Activated CD4-positive, CD25-positive, alpha-beta regulatory T cell treated with anti-CD3 and anti-CD28 coated beads, Interleukin-2, amount 50 U/mL, for 24 hours (primary cell): ENCODE results near the gene LNX2.
A peak's percentile ranks its signal among the peaks of the same experiment; 100 is the strongest.

ENCODE experiments used
- ATAC-seq, 2 donors: fragments of 150-1000 bp; cut with Tn5 transposase; one replicate each; pipeline ENCODE4 v1.10.0; 2021; ENCODE audit warnings: mild to moderate bottlenecking in 1 of 2, moderate library complexity in 1 of 2

Gene LNX2

DNA sequence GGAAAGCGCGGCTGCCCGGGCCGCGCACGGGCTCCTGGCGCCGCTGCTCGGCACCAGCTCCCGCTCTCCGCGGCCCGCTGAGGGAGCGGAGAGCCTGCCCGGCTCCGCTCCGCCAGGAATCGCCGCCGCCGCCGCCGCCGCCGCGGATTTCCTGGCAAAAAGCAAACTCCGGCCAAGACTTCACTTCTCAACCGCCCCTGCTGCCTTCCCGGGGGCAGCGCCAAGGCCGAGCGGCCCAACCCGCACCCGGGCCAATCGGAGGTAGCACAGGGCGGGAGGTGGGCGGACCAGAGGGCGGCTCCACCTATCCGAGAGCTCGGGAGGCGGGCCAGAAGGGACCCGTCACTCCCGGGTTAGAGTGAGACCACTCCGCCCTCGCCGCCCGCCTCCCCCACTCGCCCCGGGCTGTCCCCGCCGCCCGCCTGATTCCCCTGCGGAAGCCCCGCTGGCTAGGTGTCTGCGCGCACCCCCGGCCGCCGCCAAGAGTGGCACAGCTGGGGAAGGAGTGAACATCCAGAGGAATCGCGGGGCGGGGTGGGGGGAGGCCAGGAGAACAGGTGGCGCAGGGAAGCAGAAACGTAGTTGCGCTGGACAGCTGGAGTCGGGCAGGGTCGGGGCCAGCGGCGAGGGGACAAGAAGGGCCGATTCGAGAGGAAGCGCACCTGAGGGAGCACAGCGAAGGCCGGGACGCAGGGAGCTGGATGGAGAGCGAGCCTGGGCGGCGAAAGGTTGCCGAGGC is at the start of gene LNX2:
Gene LNX2 (minus strand): TSS at position 153 of the 739 bp plus-strand sequence. CDS start 38,826 bp downstream, outside the sequence.
- peak; percentile 93 to 96 for ATAC-seq

DNA sequence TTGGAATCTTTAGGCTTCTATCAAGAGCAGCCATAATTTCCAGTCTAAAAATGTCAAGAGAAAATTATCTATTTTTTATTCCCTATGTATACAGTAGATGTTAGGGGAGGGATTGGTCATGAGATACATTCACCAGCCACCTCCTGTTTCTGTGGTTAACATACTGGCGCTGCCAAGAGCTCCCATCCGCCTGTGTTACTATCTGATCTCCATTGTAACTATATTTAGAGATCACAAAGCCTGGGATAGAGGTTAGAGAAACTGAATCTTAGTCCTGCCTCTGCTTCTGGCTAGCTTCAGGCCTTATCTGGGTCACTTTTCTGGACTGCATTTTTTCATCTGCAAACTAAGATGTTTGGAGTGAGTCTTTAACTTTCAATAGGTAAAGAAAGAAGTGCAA is 47.6 kb upstream of the LNX2 start:
- ATAC-seq, result no peak

DNA sequence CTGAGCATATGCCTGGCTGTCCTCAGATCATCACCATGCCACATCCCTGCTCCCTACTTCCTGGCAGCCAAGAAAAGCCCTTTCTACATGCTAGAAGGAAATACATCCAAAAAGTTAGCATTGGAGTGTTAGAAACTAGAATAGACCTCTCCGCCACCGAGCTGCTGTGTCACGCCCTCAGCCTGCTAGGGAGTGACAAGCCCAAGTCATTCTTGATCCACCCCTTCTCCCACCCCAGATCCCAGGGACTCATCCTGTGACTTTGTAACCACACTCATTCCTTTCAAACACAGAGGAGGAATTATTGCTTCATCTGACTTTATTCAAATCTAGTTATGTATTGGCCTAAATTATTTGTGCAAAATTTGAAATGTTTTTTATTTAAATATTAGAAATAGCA is 46.6 kb upstream of the LNX2 start:
- no peak for ATAC-seq

DNA sequence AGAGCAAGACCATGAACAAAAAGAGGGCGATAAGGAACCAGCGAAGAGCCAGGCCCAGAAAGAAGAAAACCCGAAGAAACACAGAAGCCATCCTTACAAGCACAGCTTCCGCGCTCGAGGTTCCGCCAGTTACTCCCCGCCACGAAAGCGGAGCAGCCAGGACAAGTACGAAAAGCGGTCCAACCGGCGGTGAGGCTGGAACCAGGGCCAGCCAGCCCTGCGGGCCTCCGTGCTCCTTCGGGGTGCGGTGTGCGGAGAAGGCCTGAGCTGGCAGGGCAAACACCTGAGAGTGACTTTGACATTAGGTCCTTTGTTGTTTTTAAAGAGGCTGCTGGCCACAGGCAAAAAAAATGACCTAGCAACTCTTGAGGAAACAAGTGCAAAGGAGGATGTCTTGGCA is 45.4 kb upstream of the LNX2 start:
- ATAC-seq, result no peak

DNA sequence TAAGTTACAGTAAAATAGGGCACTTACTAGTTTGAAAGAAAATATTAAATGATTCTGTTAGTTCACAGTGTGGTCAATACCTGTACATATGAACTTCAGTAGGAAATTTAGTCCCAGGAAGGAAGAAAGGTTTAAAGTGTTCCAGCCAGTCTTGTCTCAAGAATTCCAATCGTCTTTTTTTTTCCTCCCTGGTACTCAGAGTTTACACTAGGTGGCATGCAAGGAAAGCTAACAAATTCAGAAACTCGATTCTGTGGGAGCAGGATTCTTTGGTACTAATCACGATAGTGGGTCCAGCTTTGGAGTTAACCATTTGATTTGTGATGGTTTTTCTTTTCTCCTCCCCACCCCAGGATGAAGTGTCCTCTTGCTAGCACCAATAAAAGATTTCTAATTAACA is 45.0 kb upstream of the LNX2 start:
- ATAC-seq, result no peak

DNA sequence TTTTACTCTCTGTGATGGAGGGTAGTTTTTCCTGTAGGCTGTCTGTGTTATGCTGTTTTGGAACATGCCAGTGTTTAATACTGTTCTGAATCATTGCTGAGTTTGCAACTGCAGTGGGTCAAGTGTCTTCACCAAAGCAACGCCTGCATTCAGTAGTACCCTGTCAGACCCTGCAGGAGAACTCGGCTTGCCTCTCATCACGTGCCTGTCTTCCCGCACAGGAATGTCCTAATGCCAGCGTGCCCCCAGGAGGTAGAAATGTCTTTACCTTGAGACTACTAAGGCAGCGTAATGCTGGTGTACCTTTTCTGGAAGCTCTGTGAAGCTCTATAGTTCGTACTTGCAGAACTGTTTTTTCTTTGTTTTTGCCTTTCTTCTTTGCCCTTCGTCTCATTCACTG is 43.6 kb upstream of the LNX2 start:
- no peak for ATAC-seq

DNA sequence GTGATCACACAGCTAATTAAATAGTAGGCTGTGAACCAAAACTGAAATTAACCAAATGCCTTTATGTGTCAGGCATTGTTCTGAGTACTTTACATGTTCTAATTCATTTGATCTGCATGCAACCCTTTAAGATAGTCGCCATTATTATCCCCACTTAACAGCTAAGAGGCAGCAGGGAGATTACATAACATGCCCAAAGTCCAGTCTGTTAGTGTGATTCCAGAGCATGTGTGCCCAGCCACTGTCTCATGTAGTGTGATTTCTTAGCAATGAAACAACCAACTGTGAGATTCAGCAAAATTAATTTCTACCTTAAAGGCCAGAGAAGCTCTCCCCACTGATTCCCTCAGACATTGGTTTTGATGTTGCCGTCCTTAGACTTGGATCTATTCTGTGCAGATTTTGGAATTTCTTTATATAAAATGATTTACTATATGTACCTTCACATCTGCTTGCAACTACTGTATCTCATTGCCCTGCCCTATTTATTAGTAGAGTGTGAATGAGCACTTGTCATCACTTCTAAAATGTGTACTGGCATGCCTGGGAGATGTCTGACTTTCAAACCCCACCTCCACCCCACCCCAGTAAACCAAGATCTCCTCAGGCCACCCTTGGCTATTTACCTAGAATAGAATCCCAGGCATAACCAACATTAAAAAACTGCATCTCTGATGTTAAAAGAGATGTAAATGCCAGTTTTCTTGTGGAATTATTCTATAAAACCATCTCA is 42.6 kb upstream of the LNX2 start:
- ATAC-seq, result no peak

DNA sequence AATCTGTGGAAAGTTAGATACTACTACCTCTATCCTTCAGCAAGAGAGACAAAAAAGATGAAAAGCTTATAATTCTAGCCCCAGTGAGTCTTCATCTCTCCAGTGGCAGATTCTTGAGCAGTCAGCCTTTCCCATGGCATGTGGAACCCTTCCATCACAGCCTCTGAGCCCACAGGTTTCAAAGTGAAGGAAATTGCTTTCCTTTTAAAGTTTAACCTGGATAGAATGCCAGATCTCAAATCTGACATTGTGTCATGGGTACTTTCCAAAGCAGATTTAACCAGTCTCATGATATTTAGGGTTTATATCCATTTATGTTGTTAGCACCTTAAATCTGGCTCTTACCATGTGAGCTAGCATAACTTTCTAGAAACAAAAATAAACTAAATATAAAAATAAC is 40.7 kb upstream of the LNX2 start:
- ATAC-seq, result no peak

DNA sequence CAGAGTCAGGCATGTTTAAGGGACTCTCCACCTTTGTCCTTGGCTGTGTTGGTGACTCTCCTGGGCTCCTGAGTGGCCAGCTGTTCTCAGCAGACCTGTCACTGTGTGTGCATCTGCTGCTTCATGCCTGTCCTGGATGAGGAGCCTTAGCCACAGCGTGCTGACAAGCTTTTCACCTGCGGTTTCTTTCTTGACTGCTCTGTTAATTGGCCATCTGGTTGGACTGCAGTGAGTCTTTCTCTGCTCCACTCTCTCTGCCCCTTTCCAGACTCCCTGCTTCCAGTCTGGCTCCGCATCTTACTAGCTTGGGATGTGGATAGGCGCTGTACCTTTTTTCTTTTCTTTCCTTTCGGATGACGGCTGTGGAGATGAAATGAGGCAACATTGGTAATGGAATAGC is 40.2 kb upstream of the LNX2 start:
- ATAC-seq, result no peak

DNA sequence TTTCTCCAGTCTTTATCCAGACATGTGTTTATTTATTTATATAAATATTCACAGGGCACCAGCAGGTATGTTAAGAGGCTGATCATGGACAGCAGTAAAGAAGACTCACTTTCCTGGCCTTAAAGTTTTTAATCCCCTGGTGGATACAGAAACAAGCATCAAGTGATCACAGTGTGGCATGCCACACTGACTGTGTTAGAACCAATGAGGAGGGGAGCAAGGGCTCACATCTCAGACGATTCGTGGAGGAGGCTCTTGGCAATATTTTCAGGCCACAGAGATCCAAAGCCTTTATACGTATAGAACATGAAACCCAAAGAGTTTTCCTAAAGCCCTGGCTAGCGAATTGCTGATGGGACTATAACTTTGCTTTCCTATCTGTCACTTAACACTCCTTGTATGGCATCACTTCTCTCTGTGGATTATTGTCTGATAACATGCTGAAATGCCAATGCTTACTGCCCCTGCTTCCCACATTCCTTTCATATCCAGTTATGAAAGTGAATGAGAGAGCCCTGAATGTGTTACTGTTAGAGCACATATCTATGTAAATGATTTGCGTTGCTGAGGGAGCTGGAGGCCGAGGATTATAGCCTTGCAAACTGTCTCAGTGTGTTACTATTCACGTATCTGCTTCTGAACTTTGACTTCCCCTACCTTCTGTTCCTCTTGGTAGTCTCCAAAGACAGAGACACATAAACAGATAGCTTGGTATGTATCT is 39.0 kb upstream of the LNX2 start:
- ATAC-seq, result no peak

DNA sequence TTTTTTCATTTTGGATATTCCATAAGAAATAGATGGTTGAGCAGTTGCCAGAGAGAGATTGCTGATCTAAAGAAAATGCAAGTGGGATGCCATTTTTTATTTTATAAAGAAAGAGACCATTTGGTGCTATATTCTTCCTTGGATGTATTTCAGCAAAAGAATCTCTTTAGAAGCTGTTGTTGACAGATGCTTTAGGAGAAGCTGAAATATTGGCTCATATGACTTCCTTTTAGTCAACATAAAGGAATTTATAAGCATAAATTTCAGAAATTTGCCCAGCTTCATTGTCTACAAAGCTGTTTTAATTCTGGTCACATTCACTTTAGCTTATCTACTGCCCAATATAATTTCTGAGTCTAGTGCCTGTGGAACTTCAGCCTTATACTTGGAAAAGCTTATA is 38.2 kb upstream of the LNX2 start:
- ATAC-seq, result no peak

DNA sequence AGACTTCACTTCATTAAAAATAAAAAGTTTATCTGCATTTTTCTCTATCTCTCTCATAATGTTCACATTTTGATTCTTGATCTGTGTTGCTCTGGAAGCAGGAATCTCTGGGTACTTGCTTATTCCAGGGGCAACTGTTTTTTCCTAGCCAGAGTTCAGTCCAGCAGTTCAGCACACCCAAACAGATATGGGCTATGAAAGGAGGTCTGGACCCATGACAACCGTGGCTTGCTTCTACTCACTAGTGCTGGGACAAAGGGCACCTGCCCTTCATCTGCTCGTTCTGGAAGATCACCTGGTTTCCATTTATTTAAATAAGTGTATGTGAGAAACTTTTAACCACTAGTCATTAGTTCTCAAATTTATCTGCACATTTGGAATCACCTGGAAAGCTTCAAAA is 37.4 kb upstream of the LNX2 start:
- no peak for ATAC-seq

DNA sequence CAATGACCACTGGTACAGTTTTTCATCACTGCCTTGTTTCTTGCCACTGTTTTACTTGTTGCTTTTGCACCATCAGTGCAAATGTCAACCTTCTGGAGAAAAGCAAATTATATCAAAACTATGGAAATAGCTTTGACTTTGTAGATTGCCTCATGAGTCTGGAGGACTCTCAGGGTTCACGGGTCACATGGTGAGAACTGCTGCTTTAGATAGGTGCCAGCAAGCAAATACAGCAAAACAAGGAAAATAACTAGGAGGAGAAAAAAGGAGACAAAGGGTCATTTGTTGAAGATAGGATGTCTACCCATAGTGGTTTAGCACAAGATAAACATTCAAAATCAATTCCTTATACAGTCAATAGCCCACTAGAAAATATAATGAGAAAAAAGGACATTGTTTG is 34.5 kb upstream of the LNX2 start:
- ATAC-seq, result no peak

DNA sequence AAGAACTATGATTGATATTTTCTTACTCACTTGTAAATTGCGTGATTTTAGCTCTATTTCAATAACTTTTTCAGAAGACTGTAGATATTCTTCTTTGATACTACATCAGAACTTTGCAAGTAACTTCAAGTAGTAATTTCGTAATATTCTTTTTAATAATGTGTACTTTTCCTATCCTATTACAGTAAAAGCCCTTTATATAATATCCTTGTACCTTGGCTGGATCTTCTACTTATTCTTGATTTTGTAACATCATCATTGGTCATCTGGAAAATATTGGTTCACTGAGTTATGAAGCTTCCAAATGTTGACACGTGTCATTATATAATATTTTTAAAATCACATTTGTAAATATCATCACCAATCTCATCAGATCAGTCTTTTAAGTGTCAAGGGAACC is 33.7 kb upstream of the LNX2 start:
- no peak for ATAC-seq

DNA sequence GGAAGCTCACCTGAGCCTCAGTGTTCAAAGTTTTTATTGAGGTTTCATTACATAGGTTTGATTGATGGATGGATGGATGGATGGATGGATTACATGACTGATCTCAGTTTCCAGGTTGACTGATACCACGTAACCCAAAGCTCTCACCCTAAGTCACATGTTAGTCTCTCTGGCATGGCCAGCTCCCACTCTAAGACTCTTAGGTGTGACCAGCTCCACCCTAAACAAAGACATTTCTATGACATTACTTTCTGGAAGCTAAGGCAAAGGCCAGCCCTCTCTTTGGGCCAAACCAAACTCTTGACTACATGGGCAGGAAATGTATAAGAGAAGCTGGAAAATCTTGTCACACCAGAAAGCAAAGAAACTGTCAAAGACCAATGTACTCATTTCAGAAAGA is 30.0 kb upstream of the LNX2 start:
- no peak for ATAC-seq

DNA sequence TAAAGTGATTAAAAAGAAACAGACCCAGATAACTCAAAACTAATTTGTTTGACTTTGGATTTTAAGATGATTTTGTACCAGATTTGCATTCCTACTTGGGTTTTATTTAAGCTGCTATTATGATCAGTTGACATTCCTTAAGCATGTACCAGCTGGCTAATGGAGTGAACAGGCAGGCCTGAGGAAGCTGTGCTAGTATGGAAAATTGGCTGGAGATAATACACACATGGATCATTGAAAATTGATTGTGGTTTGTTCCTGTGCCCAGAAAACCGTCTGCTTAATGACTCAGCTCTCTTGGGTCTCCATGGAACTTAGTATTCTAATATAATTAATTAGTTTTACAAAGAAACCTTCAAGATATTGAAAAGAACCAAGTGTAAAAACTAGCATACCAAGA is 24.0 kb upstream of the LNX2 start:
- no peak for ATAC-seq

DNA sequence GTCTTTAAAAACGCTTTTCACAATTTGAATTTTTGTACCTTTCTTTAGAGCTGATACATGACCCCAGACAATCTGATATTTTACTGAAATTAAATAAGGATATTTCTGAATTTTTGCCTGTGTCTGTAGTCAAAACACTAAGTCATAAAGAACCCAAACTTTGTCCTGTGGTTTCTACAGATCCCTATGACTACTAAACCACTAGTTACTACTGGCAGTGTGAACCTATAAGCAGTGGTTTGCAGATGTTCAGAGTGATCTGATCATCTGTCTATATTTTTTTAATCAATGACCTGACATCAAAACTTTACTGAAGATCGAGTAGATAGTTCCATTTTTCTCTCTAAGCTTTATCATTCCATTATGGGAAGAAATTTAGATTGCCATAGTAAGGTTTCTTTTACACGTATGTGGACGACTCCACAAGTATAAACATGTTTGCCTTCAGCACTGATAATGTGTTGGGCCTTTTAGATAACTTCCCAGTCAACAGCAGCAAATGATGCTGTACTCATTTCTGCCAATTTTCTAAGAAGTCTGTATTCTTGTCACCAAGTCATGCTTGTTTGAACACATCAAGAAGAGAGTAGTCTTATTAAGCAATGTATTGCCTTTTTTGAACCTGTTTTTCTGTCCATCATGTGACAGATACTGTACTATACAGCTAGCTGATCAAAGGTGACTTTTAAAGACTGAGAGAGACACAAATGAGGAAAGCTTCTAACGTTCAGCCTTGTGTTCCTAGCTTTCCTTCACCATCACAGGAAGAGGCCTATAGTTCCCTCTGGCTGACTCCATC is 23.2 kb upstream of the LNX2 start:
- no peak for ATAC-seq

DNA sequence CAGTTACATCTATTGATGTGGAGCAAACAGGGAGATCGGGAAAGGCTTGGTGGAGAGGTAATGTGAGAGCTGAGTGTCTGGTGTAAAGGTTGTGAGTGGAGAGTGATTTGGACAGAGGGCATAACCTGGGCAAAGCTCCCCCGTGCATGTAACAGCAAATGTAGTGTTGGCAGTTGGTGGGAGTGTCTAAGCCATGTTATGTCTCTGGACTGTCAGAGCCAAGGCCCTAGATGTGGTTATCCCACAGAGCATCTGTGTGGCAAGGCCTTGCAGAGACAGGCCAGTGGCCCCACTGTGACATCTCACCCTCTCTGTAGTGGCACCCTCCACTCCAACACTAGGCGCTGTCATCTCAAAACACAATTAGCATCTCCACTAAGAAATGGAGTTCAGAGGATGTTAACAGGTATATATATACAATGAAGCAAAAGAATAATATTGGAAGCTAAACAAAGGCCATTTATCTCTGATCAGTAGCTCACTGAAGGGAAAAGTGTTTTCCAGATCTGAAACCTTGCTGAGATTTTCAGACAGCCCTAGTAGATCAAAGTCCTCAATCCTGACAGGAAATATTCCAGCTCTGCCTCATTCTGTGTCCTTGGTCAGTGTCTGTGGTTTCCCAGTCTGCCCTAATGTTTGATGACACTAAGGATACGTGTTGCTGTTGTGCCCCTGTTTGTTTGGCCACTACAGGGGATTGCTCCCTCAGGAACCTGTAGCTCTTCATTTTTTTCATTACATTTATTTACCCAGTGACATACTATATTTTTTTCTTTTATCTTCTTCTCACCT is 21.6 kb upstream of the LNX2 start:
- no peak for ATAC-seq

DNA sequence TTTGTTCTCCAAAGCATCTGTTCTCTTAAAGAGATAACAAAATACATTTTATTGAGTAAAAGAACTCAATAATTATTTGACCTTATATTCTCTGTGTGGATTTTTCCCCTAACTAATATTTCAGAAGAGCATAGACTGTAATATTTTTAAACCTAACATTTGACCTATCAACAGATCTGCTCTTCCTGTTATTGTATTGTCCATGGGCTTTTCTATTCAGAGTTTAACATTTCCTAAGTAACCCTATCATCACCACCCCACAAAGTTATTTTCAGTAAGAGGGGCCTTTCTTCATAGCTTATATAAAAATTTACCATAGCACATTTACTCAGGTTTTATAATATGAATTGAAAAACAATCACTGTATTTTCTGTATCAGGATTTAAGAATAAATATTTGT is 18.9 kb upstream of the LNX2 start:
- ATAC-seq, result no peak

DNA sequence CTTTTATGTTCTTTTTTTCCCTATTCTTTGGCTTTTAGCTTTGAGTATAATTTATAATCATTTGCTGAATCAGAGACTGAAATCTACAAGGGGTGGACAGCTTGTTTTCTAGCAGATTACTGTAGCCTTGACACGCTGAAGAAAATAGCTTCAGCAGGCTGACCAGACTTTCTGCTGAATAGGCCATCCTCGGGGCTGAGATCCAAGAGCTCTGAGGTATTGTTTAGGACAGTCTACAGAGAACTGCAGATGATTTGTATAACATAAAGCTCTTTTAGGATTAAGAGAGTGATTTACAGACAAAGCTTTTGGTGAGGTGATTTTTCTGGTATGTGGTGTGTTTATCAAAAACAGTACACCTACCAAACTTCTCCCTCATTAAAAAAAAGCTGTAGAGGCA is 18.2 kb upstream of the LNX2 start:
- no peak for ATAC-seq

DNA sequence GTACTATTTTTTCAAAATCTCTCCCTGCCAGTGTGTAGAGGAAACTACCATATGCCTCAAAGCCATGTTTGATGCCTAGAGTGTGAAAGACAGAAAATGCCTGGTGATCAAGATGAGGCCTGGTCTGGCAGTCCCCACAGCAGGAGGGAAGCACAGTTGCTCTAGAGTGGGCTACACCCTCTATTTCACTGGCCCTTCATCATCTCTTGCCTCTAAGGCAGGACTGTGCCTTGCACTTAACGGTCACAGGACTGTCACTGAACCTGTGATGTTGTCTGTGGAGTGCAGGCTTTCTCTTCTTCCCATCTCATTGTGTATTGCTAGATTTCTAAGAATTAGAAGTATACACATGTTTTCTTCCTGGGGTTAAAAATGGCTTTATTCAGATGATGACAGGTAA is 17.7 kb upstream of the LNX2 start:
- no peak for ATAC-seq

DNA sequence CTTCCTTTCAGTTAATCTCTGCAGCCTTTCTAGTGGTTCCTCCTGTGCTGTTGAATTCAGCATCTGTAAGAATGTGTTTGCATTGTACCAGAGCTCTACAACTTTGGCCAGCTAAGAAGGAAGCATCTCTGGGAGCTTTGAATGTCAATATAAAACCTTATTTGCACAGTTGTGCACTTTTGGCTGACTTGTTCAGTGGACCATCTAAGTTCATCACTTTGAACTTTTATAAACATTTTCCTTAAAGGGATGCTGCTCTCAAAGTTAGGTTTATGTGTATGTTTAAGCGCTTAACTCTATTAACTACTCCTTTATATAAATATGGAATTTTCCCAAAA is 16.9 kb upstream of the LNX2 start:
- no peak for ATAC-seq
